ENCODE data around the gene FUT3. TPM values are rescaled to one million over a fixed set of nuclear protein-coding genes. Genes with fewer than 3 reads are reported as not detected.
A peak's percentile ranks its signal among the peaks of the same experiment; 100 is the strongest.

Gene FUT3
- total RNA-seq, 1 experiment from 2014 or later: 0.34 TPM

DNA sequence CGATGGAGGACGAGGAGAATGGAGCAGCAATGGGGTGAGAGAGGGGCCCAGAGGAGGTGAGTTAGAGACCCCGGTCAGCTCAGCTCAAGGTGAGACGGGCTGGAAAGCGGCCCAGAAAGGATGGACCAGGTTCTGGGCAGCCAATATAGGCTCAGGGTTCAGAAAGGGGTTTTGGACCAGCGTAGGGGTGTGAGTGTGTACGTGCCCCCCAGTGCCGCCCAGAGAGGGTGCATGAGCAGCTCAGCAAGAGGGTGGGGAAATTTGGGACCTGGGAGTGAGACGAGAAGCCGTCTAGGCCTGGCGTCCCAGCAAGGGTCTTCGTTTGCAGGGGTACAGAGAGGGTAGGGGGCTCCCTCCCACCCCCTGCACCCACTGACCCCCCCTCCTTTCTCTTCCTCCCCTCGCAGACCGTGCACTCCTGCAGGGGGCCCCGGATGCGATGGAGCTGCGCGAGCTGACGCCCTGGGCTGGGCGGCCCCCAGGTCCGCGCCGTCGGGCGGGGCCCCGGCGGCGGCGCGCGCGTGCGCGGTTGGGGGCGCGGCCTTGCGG, 23.8 kb downstream of the FUT3 start:
- peak overlapping the region; percentile 88 for H3K4me3 ChIP-seq (ENCODE audit: low read depth, low read length)

GRCh38 chr19:5826531-5827341, 24.5 kb downstream of the FUT3 start:
- Histone ChIP-seq H3K27me3 (replicated peaks; ENCODE audit: control insufficient read depth, insufficient read depth, low read length) (no peaks in the 10 kb centered on the region), H3K36me3 (ENCODE audit: control insufficient read depth, insufficient read depth, low read length) (no peaks in the 10 kb centered on the region), H3K9me3 (no peaks in the 10 kb centered on the region), H3K4me3 (ENCODE audit: low read depth, low read length) (peak overlapping the region; percentile 88), H3K4me1 (peaks cover 5% of the 10 kb centered on the region; the same call in 1 of the 2 replicates)
- ChIA-PET CTCF (interaction anchor here (2.8 kb wide), 1 partner anchor 23 kb away, joined by 39 read pairs; no protein-coding TSS in a partner anchor), POLR2A (interaction anchor here (0.9 to 1.5 kb wide), 3 partner anchors 23 to 106 kb away, joined by 3 to 15 read pairs (median 5); partner anchors contain the start of genes CATSPERD and LONP1)
- Mint-ChIP-seq H3K36me3 (ENCODE audit: insufficient read depth, unreplicated experiment) (peaks cover 12% of the 10 kb centered on the region), H3K27me3 (ENCODE audit: insufficient read depth, unreplicated experiment) (no peaks in the 10 kb centered on the region), H3K9me3 (ENCODE audit: unreplicated experiment) (no peaks in the 10 kb centered on the region), H3K27ac (ENCODE audit: unreplicated experiment) (peak overlapping the region; percentile 67), H3K4me1 (ENCODE audit: low read depth, unreplicated experiment) (peaks cover 7% of the 10 kb centered on the region), H3K4me3 (ENCODE audit: unreplicated experiment) (peak overlapping the region; percentile 88)
- DNase-seq: peak; percentile 49 to 69
- intact Hi-C loops (cut with micrococcal nuclease; ENCODE audit: unreplicated experiment): loop anchor here (5.0 kb wide), 1 partner anchor 76 kb away; the partner anchor contains the start of genes NDUFA11 and VMAC
- no TSS peak for BruUV-seq (replicated peaks)
- TF ChIP-seq CTCF (IDR thresholded peaks at IDR 0.05; ENCODE audit: insufficient read depth in 1 of 2, low read depth in 1 of 2, low read length in 1 of 2, severe bottlenecking in 1 of 2, unreplicated experiment in 1 of 2): no peak

More for the DNA sequence above, 23.8 kb downstream of the FUT3 start:
- ChIA-PET CTCF (interaction anchor here (0.6 to 2.8 kb wide), 3 partner anchors 23 to 513 kb away, joined by 4 to 39 read pairs (median 18); partner anchors contain the start of genes NDUFA11 and VMAC), POLR2A (interaction anchor here (0.5 to 1.5 kb wide), 7 partner anchors 13 to 391 kb away, joined by 3 to 27 read pairs (median 5); partner anchors contain the start of genes CATSPERD, LONP1, NDUFA11 and VMAC)
- Mint-ChIP-seq H3K36me3 (ENCODE audit: insufficient read depth, unreplicated experiment) (peaks cover 12% of the 10 kb centered on the region), H3K9me3 (ENCODE audit: unreplicated experiment) (no peaks in the 10 kb centered on the region), H3K4me1 (ENCODE audit: low read depth, unreplicated experiment) (peaks cover 7% of the 10 kb centered on the region), H3K4me3 (ENCODE audit: unreplicated experiment) (peak overlapping the region; percentile 88), H3K27ac (ENCODE audit: unreplicated experiment) (peak overlapping the region; percentile 67), H3K27me3 (ENCODE audit: insufficient read depth, unreplicated experiment) (no peaks in the 10 kb centered on the region)
- intact Hi-C loops (cut with micrococcal nuclease; ENCODE audit: unreplicated experiment): loop anchor here (5.0 kb wide), 1 partner anchor 75 kb away; the partner anchor contains the start of genes NDUFA11 and VMAC
- TF ChIP-seq CTCF (IDR thresholded peaks at IDR 0.05; ENCODE audit: insufficient read depth in 1 of 2, low read depth in 1 of 2, low read length in 1 of 2, severe bottlenecking in 1 of 2, unreplicated experiment in 1 of 2): no peak
- no peaks in the 10 kb centered on the region for H3K36me3 ChIP-seq (ENCODE audit: control insufficient read depth, insufficient read depth, low read length)
- no TSS peak for BruUV-seq (replicated peaks)
- no peaks in the 10 kb centered on the region for H3K27me3 ChIP-seq (replicated peaks; ENCODE audit: control insufficient read depth, insufficient read depth, low read length)
- H3K4me1 ChIP-seq: peaks cover 5% of the 10 kb centered on the region; the same call in 1 of the 2 replicates
- no peak for DNase-seq
- no peaks in the 10 kb centered on the region for H3K9me3 ChIP-seq

DNA sequence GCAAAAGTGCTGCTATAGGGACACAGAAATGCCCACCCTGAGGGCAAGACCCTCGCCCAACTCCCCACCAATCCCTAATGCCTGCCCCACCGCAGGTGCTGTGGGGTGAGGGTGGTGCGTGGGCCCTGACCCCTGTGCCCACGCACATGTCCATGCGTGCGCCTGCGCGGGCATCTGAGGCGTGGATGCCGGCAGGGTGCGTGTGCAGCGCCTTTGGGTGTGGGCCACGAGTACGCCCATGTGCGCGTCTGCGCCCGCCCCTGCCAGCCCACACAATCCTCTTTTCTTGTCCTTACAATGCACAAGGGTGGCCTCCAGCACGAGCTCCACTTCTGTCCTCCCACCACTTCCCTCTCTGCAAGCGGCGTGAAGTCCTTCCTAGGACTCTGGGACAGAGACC, 26.1 kb downstream of the FUT3 start:
- no peak for DNase-seq
- Mint-ChIP-seq H3K4me1 (ENCODE audit: low read depth, unreplicated experiment) (peaks cover 7% of the 10 kb centered on the region), H3K4me3 (ENCODE audit: unreplicated experiment) (no peak overlapping the region), H3K36me3 (ENCODE audit: insufficient read depth, unreplicated experiment) (peaks cover 12% of the 10 kb centered on the region), H3K9me3 (ENCODE audit: unreplicated experiment) (no peaks in the 10 kb centered on the region), H3K27ac (ENCODE audit: unreplicated experiment) (no peak overlapping the region), H3K27me3 (ENCODE audit: insufficient read depth, unreplicated experiment) (no peaks in the 10 kb centered on the region)
- Histone ChIP-seq H3K27me3 (replicated peaks; ENCODE audit: control insufficient read depth, insufficient read depth, low read length) (no peaks in the 10 kb centered on the region), H3K36me3 (ENCODE audit: control insufficient read depth, insufficient read depth, low read length) (no peaks in the 10 kb centered on the region), H3K4me3 (ENCODE audit: low read depth, low read length) (no peak overlapping the region), H3K4me1 (peaks cover 5% of the 10 kb centered on the region; the same call in 1 of the 2 replicates), H3K9me3 (no peaks in the 10 kb centered on the region)
- intact Hi-C loops (cut with micrococcal nuclease; ENCODE audit: unreplicated experiment): loop anchor here (5.0 kb wide), 1 partner anchor 77 kb away; the partner anchor contains the start of genes NDUFA11 and VMAC
- CTCF ChIA-PET: interaction anchor here (1.9 kb wide), 1 partner anchor 21 kb away, joined by 6 read pairs; no protein-coding TSS in a partner anchor
- POLR2A ChIA-PET: no interaction called here
- no peak for TF ChIP-seq CTCF (IDR thresholded peaks at IDR 0.05; ENCODE audit: insufficient read depth in 1 of 2, low read depth in 1 of 2, low read length in 1 of 2, severe bottlenecking in 1 of 2, unreplicated experiment in 1 of 2)
- no TSS peak for BruUV-seq (replicated peaks)

Data from Caco-2 (cell line).